DMS 273 (cell line): ENCODE measurements around the gene RPH3AL.
"Not testable (repeated sequence)": the region's sequence is repeated elsewhere in the genome, so short reads cannot be mapped to it uniquely, and the experiment has no call there.

ENCODE experiments used
- DNase-seq: peaks from one replicate; lab custom pipeline; 2025; ENCODE audit not compliant: unreplicated experiment; lab: John Stamatoyannopoulos, UW

Gene RPH3AL

GRCh38 chr17:320809-321385 lies 31.7 kb downstream of the RPH3AL start:
- no peak for DNase-seq

- DNase-seq, result peak; percentile 70
Observed at GRCh38 chr17:320139-320538, 32.5 kb downstream of the RPH3AL start.

- no peak for DNase-seq
Observed at GRCh38 chr17:319266-319665, 33.3 kb downstream of the RPH3AL start.

- not testable (repeated sequence) for DNase-seq
Observed at GRCh38 chr17:317070-317469, 35.5 kb downstream of the RPH3AL start.

GRCh38 chr17:315399-315798 lies 37.2 kb downstream of the RPH3AL start:
- not testable (repeated sequence) for DNase-seq

GRCh38 chr17:314614-314944 lies 38.0 kb downstream of the RPH3AL start:
- not testable (repeated sequence) for DNase-seq

GRCh38 chr17:313911-314613 lies 38.5 kb downstream of the RPH3AL start:
- DNase-seq, result no peak

- no peak for DNase-seq
Observed at GRCh38 chr17:313231-313630, 39.4 kb downstream of the RPH3AL start.

GRCh38 chr17:312476-313148 lies 40.0 kb downstream of the RPH3AL start:
- no peak for DNase-seq

- DNase-seq, result no peak
Observed at GRCh38 chr17:311119-311782, 41.4 kb downstream of the RPH3AL start.

GRCh38 chr17:310111-311010 lies 42.2 kb downstream of the RPH3AL start:
- no peak for DNase-seq

- no peak for DNase-seq
Observed at GRCh38 chr17:309361-309888, 43.2 kb downstream of the RPH3AL start.

- no peak for DNase-seq
Observed at GRCh38 chr17:307741-308507, 44.7 kb downstream of the RPH3AL start.

GRCh38 chr17:307295-307691 lies 45.3 kb downstream of the RPH3AL start:
- DNase-seq, result no peak

- DNase-seq, result no peak
Observed at GRCh38 chr17:306536-307294, 45.9 kb downstream of the RPH3AL start.

GRCh38 chr17:306116-306515 lies 46.5 kb downstream of the RPH3AL start:
- no peak for DNase-seq

GRCh38 chr17:305090-305976 lies 47.3 kb downstream of the RPH3AL start:
- no peak for DNase-seq

- DNase-seq, result no peak
Observed at GRCh38 chr17:304461-304860, 48.1 kb downstream of the RPH3AL start.
